SJCRH30 (cell line): Measurements from ENCODE around the gene ILF2. TPM values are rescaled to one million over a fixed set of nuclear protein-coding genes. Genes with fewer than 3 reads are reported as not detected.
A peak's percentile ranks its signal among the peaks of the same experiment; 100 is the strongest.

Experiments used
- DNase-seq, 2 experiments: peaks; one replicate each; pipeline ENCODE4 v3.0.0-alpha.2; 2015 to 2020
- H3K27ac ChIP-seq: fragments of 250-450 bp; sonication (Bioruptor Pico); 2 replicates; pipeline ENCODE4 v1.5.1; 2020; ENCODE audit warnings: mild to moderate bottlenecking, moderate library complexity
- H3K27me3 ChIP-seq: fragments of 250-450 bp; sonication (Bioruptor Pico); 2 replicates; pipeline ENCODE4 v1.5.1; 2020; ENCODE audit warnings: mild to moderate bottlenecking, moderate library complexity
- H3K36me3 ChIP-seq: fragments of 250-450 bp; sonication (Bioruptor Pico); 2 replicates; pipeline ENCODE4 v1.5.1; 2020; ENCODE audit warnings: mild to moderate bottlenecking, moderate library complexity
- H3K4me1 ChIP-seq: fragments of 250-450 bp; sonication (Bioruptor Pico); 2 replicates; pipeline ENCODE4 v1.5.1; 2020; ENCODE audit warnings: mild to moderate bottlenecking, moderate library complexity
- H3K4me3 ChIP-seq: fragments of 250-450 bp; sonication (Bioruptor Pico); 2 replicates; pipeline ENCODE4 v1.5.1; 2020; ENCODE audit warnings: mild to moderate bottlenecking, moderate library complexity
- H3K9me3 ChIP-seq: fragments of 250-450 bp; sonication (Bioruptor Pico); replicated peaks from 2 replicates; pipeline ENCODE4 v1.5.1; 2020; ENCODE audit warnings: mild to moderate bottlenecking, moderate library complexity
- total RNA-seq: library from RNA; depleted of rRNA; stranded (reverse); fragments of >200 nt; shearing (Covaris generic); gene quantifications from 2 replicates; pipeline ENCODE4 v1.2.3, GENCODE V29; 2014

Gene ILF2
- total RNA-seq, 1 experiment from 2014 or later, result 380 TPM

DNA sequence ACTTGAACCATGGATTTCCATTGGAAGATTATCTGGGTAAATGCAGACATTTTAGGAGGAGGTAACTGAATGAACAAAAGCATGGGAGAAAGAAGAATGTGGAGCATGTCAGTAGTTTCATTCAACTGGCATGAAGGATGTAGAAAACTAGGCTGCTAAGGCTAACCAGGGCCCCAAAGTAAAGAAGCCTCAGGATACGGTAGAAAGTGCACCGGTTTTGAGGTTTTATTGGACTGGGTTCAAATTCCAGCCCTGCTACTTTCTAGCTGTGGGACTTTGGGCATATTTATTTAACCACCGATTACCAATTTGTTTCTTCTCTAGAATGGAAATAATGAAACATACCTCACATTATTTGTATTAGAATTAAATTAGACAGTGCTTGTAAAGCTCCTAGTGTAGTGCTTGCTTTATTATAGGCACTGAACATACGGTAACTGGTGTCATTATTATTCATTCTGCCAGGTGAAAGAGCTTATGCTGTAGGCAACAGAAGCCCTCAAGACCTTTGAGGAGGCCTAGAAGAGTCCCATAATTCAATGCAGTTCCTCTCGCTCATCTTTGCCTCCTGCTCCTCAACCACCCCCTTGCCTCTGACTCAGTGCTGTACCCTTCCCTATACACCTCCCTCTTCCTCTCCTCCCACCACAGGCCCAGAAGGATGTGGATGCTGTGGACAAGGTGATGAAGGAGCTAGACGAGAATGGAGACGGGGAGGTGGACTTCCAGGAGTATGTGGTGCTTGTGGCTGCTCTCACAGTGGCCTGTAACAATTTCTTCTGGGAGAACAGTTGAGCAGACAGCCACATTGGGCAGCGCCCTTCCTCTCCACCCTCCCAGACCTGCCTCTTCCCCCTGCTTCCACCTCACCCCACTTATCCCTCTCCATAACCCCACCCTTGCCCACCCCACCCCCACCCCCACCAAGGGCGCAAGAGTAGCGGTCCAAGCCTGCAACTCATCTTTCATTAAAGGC is 39.5 kb downstream of the ILF2 start:
- Histone ChIP-seq H3K9me3 (no peaks in the 10 kb centered on the region), H3K4me1 (peaks cover 9% of the 10 kb centered on the region), H3K4me3 (no peak overlapping the region), H3K36me3 (peaks cover 6% of the 10 kb centered on the region), H3K27me3 (no peaks in the 10 kb centered on the region), H3K27ac (no peak overlapping the region)
- no peak for DNase-seq

DNA sequence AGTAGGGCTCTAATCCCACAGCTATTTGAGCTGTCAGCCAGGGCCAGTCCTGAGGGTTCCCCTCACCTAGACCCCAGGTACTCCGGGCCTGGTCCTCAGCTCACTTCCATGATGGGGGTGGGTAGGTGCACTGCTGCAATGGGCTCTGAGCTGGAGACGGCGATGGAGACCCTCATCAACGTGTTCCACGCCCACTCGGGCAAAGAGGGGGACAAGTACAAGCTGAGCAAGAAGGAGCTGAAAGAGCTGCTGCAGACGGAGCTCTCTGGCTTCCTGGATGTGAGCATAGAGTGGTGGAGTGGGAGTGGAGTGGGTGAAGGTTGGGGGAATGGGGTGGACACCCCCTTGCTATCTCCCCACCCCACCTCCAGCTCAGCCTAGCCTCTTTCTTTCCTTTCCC is 40.4 kb downstream of the ILF2 start:
- no peak overlapping the region for H3K27ac ChIP-seq
- no peak for DNase-seq
- H3K4me1 ChIP-seq, result peaks cover 12% of the 10 kb centered on the region
- H3K36me3 ChIP-seq, result peaks cover 3% of the 10 kb centered on the region; the same call in 1 of the 2 replicates
- no peaks in the 10 kb centered on the region for H3K9me3 ChIP-seq
- no peaks in the 10 kb centered on the region for H3K27me3 ChIP-seq
- no peak overlapping the region for H3K4me3 ChIP-seq

DNA sequence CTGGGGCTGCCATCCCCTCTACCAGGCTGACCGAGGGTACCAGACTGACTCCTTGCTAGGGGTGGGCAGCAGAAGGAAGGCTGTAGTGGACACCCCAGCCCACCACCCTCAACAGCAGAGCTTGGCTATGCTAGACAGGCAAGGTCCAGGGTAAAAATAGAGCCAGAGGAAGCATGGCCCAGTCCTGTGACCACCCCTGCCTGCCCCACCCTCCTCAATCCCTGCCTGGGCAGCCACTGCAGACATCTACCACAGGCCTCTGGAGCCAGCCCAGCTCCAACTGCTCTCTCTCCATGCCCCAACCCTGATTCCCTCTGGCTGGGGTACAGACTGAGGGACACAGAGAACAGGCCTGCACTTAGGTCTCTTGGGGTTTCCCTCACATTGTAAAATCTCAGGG is 40.8 kb downstream of the ILF2 start:
- Histone ChIP-seq H3K36me3 (peaks cover 5% of the 10 kb centered on the region; the same call in 1 of the 2 replicates), H3K27me3 (no peaks in the 10 kb centered on the region), H3K9me3 (no peaks in the 10 kb centered on the region), H3K4me3 (no peak overlapping the region), H3K4me1 (peaks cover 10% of the 10 kb centered on the region), H3K27ac (no peak overlapping the region)
- DNase-seq, result no peak

DNA sequence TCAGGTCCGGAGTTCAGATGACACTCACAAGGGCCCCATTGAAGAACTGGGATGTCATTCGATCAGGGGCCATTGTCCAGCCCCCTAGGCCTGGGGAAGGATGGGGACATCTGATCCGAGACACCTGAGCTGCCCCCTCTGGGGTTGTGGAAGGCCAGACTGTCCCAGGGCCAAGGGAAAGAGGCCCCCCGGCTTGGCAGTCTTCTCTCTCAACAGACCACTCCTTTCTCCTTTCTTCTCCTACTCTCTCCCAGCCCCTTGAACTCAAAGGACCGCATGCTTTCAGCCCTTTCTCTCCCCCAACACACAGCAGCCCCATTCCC is 41.5 kb downstream of the ILF2 start:
- H3K4me1 ChIP-seq, result peaks cover 10% of the 10 kb centered on the region
- 0 out of 2 replicates have a peak, but pooled peaks cover 5% of the 10 kb centered on the region for H3K36me3 ChIP-seq
- H3K27ac ChIP-seq, result no peak overlapping the region
- no peak overlapping the region for H3K4me3 ChIP-seq
- H3K9me3 ChIP-seq, result no peaks in the 10 kb centered on the region
- no peak for DNase-seq
- no peaks in the 10 kb centered on the region for H3K27me3 ChIP-seq

DNA sequence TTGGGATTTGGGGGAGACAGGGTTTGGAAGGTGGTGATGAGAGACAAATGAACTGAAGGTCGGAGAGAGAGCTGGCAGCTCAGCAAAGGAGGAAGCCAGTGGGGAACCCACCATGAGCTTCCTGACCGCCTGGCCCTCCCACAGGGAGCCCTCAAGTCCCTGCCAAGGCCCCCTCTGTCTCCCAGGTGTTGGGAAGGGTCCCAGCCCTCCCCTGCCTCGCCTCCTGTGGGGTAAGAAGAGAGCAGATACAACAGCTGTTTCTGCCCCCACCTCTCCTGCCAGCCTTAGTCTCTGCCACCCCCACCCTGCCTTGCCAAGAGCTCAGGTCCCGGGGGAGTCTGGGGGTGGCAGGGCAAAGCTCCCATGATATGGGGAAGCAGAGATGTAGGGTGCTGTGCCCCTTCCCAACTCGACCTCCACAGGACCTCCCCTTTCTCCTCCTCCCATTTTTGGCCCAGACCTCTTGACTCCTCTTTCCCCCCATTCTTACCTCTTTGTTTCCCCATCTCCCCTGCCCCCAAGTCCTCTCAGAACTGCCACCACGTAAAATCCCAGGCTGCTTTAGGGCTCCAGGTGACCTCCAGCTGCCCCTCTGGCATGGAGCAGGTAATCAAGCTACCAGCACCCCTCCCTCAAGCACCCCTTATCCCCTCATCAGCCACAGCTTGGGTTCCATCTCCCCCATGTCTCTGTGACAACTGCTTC is 42.0 kb downstream of the ILF2 start:
- no peaks in the 10 kb centered on the region for H3K27me3 ChIP-seq
- no peaks in the 10 kb centered on the region for H3K9me3 ChIP-seq
- no peak for DNase-seq

GRCh38 chr1:153627715-153628626 is 42.8 kb downstream of the ILF2 start, which contains the start of gene S100A1:
Gene S100A1 (plus strand): TSS chr1:153628434. CDS start chr1:153630522, 2,088 bp downstream.
- peak within 1 kb of the TSS; percentile 64 for H3K4me3 ChIP-seq
- H3K27ac ChIP-seq, result peak within 1 kb of the TSS; percentile 60
- no peaks in the 10 kb centered on the region for H3K9me3 ChIP-seq
- no peaks in the 10 kb centered on the region for H3K27me3 ChIP-seq
- H3K4me1 ChIP-seq, result peaks cover 10% of the 10 kb centered on the region
- peak; percentile 37 to 47 for DNase-seq
- H3K36me3 ChIP-seq, result 0 out of 2 replicates have a peak, but pooled peaks cover 7% of the 10 kb centered on the region

More for the DNA sequence above, 42.0 kb downstream of the ILF2 start:
- Histone ChIP-seq H3K27ac (no peak overlapping the region), H3K4me1 (peaks cover 10% of the 10 kb centered on the region), H3K4me3 (no peak overlapping the region), H3K36me3 (0 out of 2 replicates have a peak, but pooled peaks cover 7% of the 10 kb centered on the region)

DNA sequence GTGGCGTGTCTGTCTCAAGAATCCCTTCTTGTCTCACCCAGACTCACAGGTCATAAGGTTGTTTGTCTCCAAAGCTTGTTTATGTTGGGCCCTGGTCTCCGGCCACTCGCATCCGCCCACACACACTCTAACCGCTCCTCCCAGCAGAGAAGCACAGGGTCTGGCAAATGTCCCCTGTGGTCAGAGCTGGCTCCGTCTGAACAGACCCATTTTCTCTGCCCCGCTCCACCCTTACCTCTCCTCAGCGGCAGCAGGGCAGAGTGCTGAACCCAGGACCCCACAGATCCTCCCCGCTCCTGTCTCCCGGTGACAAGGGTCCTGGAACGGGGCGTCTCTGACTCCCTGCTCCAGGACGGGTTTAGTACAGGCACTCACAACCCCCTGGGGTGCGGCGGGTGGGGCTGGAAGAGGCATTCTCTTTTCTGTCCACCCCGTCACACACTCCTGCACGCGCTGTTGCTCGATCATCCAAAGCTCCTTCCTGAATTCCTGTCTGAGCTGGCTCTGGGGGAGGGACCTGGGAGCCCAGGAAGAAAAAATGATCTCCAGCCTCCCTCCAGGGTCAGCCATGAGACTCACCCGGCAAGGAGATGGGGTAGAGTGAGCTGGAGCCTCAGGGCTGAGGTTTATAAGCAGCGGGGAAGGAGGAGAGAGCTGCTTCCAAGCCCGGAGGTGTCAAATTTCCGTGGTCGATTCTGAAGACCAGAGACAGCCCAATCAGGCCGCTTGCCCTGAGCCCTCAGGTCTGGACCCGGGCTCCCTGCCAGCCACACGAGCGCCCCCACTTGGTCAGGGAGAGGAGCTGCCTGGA is 43.7 kb downstream of the ILF2 start, which contains the start of gene S100A13:
S100A13 (minus strand) TSS at position 602 of the 811 bp plus-strand sequence. CDS start 1,033 bp downstream, outside the sequence.
- peak; percentile 96 to 98 for DNase-seq
- H3K27ac ChIP-seq, result peak within 1 kb of the TSS; percentile 60
- no peaks in the 10 kb centered on the region for H3K9me3 ChIP-seq

DNA sequence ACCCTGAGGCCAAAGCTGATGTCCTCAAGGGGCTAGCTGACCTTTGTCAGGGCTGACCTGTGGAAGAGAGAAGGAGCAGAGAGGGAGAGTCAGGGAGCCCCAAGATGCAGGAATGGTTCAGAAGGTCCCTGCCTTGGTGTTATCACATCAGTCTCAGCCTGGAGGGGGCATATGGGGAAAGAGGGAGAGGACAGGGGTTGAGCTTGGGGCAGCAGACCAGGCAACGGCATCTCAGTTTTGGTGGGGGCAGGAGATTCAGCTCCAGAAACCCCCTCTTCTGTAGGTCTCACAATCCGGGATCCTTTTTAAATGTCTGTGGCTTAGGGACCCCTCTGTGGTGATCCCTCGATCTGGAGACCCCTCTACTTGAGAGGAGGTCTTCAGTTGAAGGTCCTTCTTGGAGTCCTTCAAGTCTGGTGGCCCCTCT is 44.3 kb downstream of the ILF2 start:
- H3K4me3 ChIP-seq, result peak overlapping the region; percentile 64
- no peaks in the 10 kb centered on the region for H3K27me3 ChIP-seq
- no peak for DNase-seq
- H3K27ac ChIP-seq, result peak overlapping the region; percentile 60
- 0 out of 2 replicates have a peak, but pooled peaks cover 14% of the 10 kb centered on the region for H3K36me3 ChIP-seq
- H3K9me3 ChIP-seq, result no peaks in the 10 kb centered on the region
- H3K4me1 ChIP-seq, result peaks cover 10% of the 10 kb centered on the region

More for the DNA sequence above, 43.7 kb downstream of the ILF2 start, which contains the start of gene S100A13:
- Histone ChIP-seq H3K36me3 (0 out of 2 replicates have a peak, but pooled peaks cover 14% of the 10 kb centered on the region), H3K4me3 (peak within 1 kb of the TSS; percentile 64), H3K4me1 (peaks cover 10% of the 10 kb centered on the region), H3K27me3 (no peaks in the 10 kb centered on the region)

GRCh38 chr1:153624965-153625611 is 45.7 kb downstream of the ILF2 start:
- Histone ChIP-seq H3K4me3 (no peak overlapping the region), H3K27me3 (no peaks in the 10 kb centered on the region), H3K4me1 (peaks cover 10% of the 10 kb centered on the region), H3K9me3 (no peaks in the 10 kb centered on the region), H3K36me3 (peaks cover 19% of the 10 kb centered on the region; the same call in 1 of the 2 replicates), H3K27ac (no peak overlapping the region)
- no peak for DNase-seq

DNA sequence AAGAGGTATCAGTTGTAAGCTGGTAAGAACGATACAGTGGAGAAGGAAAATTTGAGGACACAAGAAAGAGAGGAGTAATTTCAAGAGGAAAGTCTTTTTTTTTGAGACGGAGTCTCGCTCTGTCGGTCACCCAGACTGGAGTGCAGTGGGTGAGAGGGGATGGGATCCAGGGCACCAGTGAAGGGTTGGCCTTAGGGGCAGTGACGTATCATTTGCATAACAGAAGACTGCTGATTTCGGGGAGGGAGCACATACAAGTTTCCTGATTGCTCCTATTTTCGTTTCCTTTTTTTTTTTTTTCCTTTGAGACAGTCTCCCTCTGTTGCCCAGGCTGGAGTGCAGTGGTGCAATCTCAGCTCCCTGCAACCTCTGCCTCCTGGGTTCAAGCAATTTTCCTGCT is 47.7 kb downstream of the ILF2 start:
- no peak for DNase-seq
- H3K9me3 ChIP-seq, result no peaks in the 10 kb centered on the region
- H3K27me3 ChIP-seq, result no peaks in the 10 kb centered on the region
- H3K27ac ChIP-seq, result no peak overlapping the region
- H3K36me3 ChIP-seq, result peaks cover 28% of the 10 kb centered on the region
- H3K4me1 ChIP-seq, result peaks cover 10% of the 10 kb centered on the region
- no peak overlapping the region for H3K4me3 ChIP-seq

GRCh38 chr1:153619171-153619570 is 51.6 kb downstream of the ILF2 start:
- 0 out of 2 replicates have a peak, but pooled peaks cover 4% of the 10 kb centered on the region for H3K4me1 ChIP-seq
- H3K9me3 ChIP-seq, result no peaks in the 10 kb centered on the region
- peaks cover 22% of the 10 kb centered on the region for H3K36me3 ChIP-seq
- no peaks in the 10 kb centered on the region for H3K27me3 ChIP-seq
- no peak for DNase-seq
- no peak overlapping the region for H3K4me3 ChIP-seq
- no peak overlapping the region for H3K27ac ChIP-seq

GRCh38 chr1:153617663-153618062 is 53.1 kb downstream of the ILF2 start:
- no peak overlapping the region for H3K4me3 ChIP-seq
- no peak overlapping the region for H3K27ac ChIP-seq
- H3K4me1 ChIP-seq, result 0 out of 2 replicates have a peak, but pooled peaks cover 4% of the 10 kb centered on the region
- no peaks in the 10 kb centered on the region for H3K27me3 ChIP-seq
- peaks cover 19% of the 10 kb centered on the region for H3K36me3 ChIP-seq
- peak; percentile 70 to 71 for DNase-seq
- no peaks in the 10 kb centered on the region for H3K9me3 ChIP-seq

- H3K9me3 ChIP-seq, result no peaks in the 10 kb centered on the region
- H3K4me1 ChIP-seq, result peaks cover 4% of the 10 kb centered on the region; the same call in 1 of the 2 replicates
- H3K4me3 ChIP-seq, result no peak overlapping the region
- H3K27ac ChIP-seq, result no peak overlapping the region
- H3K36me3 ChIP-seq, result peaks cover 14% of the 10 kb centered on the region
- no peak for DNase-seq
- H3K27me3 ChIP-seq, result no peaks in the 10 kb centered on the region
Observed at GRCh38 chr1:153616917-153617311, 53.9 kb downstream of the ILF2 start.
